Activated CD4-positive, alpha-beta T cell treated with anti-CD3 and anti-CD28 coated beads for 36 hours (primary cell): Measurements from ENCODE around the gene RNPEPL1. TPM values are rescaled to one million over a fixed set of nuclear protein-coding genes. Genes with fewer than 3 reads are reported as not detected.

Experiments
- ATAC-seq: fragments of 200-7000 bp; cut with Tn5 transposase; one replicate; pipeline ENCODE4 v1.10.0; 2021; ENCODE audit warnings: mild to moderate bottlenecking, moderate library complexity
- CTCF ChIA-PET: fragments of 350-600 bp; sonication (Branson Sonifier 250); formaldehyde crosslinking; loops from one replicate; lab custom pipeline; 2021; ENCODE audit warnings: antibody characterized with exemption; lab: Charles Lee
- POLR2A ChIA-PET: fragments of 350-600 bp; sonication (Branson Sonifier 250); formaldehyde crosslinking; loops from one replicate; lab custom pipeline; 2021; ENCODE audit warnings: antibody characterized with exemption, inconsistent platforms; lab: Charles Lee
- DNase-seq: peaks from one replicate; pipeline ENCODE4 v3.0.0-alpha.2; 2020
- H3K27ac Mint-ChIP-seq: one replicate; pipeline ENCODE4 v1.8.0; 2021; ENCODE audit warnings: mixed read lengths
- H3K27me3 Mint-ChIP-seq: one replicate; pipeline ENCODE4 v1.8.0; 2021; ENCODE audit warnings: mixed read lengths
- H3K36me3 Mint-ChIP-seq: one replicate; pipeline ENCODE4 v1.8.0; 2021; ENCODE audit warnings: low read depth, mixed read lengths
- H3K4me1 Mint-ChIP-seq: one replicate; pipeline ENCODE4 v1.8.0; 2021; ENCODE audit warnings: mixed read lengths
- H3K4me3 Mint-ChIP-seq: one replicate; pipeline ENCODE4 v1.8.0; 2021; ENCODE audit warnings: mild to moderate bottlenecking, moderate library complexity, mixed read lengths
- H3K9me3 Mint-ChIP-seq: one replicate; pipeline ENCODE4 v1.8.0; 2021; ENCODE audit warnings: low read depth, mixed read lengths
- intact Hi-C, 2 experiments: fragments of 100-400 bp; cut with DNase I in 1 of 2; cut with micrococcal nuclease in 1 of 2; formaldehyde crosslinking; loops; one replicate each; pipeline versions ENCODE4 v1.14.2 to v1.15.1; 2022 to 2024; cut with DNase I, micrococcal nuclease
- total RNA-seq, 2 experiments: library from RNA; stranded (reverse); gene quantifications; one replicate each; pipeline ENCODE4 v1.2.3, GENCODE V29; 2021

Gene RNPEPL1
- total RNA-seq, 2 experiments from 2014 or later = 35.7 to 43.8 TPM

DNA sequence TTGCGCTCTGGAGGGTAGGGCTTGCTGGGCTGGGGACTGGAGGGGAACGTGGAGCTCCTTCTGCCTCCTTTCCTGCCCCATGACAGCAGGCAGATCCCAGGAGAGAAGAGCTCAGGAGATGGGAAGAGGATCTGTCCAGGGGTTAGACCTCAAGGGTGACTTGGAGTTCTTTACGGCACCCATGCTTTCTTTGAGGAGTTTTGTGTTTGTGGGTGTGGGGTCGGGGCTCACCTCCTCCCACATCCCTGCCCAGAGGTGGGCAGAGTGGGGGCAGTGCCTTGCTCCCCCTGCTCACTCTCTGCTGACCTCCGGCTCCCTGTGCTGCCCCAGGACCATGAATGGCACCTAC is 61.3 kb downstream of the RNPEPL1 start:
- DNase-seq (no peak), ATAC-seq (no peak)
- H3K4me1 Mint-ChIP-seq = peaks cover 22% of the 10 kb centered on the region
- POLR2A ChIA-PET = no interaction called here
- no peaks in the 10 kb centered on the region for H3K27me3 Mint-ChIP-seq
- H3K36me3 Mint-ChIP-seq = peaks cover 2% of the 10 kb centered on the region
- intact Hi-C loops = no loop called here
- peaks cover 12% of the 10 kb centered on the region for H3K9me3 Mint-ChIP-seq
- CTCF ChIA-PET = no interaction called here
- H3K27ac Mint-ChIP-seq = no peak overlapping the region
- H3K4me3 Mint-ChIP-seq = no peak overlapping the region

DNA sequence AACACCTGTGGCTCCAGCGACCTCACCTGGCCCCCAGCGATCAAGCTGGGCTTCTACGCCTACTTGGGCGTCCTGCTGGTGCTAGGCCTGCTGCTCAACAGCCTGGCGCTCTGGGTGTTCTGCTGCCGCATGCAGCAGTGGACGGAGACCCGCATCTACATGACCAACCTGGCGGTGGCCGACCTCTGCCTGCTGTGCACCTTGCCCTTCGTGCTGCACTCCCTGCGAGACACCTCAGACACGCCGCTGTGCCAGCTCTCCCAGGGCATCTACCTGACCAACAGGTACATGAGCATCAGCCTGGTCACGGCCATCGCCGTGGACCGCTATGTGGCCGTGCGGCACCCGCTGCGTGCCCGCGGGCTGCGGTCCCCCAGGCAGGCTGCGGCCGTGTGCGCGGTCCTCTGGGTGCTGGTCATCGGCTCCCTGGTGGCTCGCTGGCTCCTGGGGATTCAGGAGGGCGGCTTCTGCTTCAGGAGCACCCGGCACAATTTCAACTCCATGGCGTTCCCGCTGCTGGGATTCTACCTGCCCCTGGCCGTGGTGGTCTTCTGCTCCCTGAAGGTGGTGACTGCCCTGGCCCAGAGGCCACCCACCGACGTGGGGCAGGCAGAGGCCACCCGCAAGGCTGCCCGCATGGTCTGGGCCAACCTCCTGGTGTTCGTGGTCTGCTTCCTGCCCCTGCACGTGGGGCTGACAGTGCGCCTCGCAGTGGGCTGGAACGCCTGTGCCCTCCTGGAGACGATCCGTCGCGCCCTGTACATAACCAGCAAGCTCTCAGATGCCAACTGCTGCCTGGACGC is 61.9 kb downstream of the RNPEPL1 start:
- H3K27me3 Mint-ChIP-seq = no peaks in the 10 kb centered on the region
- no peak for ATAC-seq
- peaks cover 14% of the 10 kb centered on the region for H3K9me3 Mint-ChIP-seq
- H3K4me3 Mint-ChIP-seq = no peak overlapping the region
- DNase-seq = no peak
- H3K27ac Mint-ChIP-seq = no peak overlapping the region
- peaks cover 17% of the 10 kb centered on the region for H3K4me1 Mint-ChIP-seq
- intact Hi-C loops = no loop called here
- H3K36me3 Mint-ChIP-seq = peaks cover 2% of the 10 kb centered on the region
- ChIA-PET POLR2A (no interaction called here), CTCF (no interaction called here)

Other genes starting within 250 kb of the RNPEPL1 start
- 1 to 10 TPM; 1.7 to 2.0 TPM for gene GPC1, start 132.8 kb upstream of the RNPEPL1 start, total RNA-seq
- 10 to 100 TPM; 20.7 to 24.0 TPM for gene ANKMY1, start 10.5 kb upstream of the RNPEPL1 start, total RNA-seq
- 1 to 10 TPM; 3.3 to 5.0 TPM for gene DUSP28, start 8.1 kb upstream of the RNPEPL1 start, total RNA-seq
- 10 to 100 TPM; 22.1 to 30.2 TPM for gene CAPN10, start 18.2 kb downstream of the RNPEPL1 start, total RNA-seq
- 1 to 10 TPM; 3.6 to 4.1 TPM for gene GPR35, start 57.0 kb downstream of the RNPEPL1 start, total RNA-seq
- gene AQP12B, start 114.4 kb downstream of the RNPEPL1 start, total RNA-seq = not detected
- gene AQP12A, start 123.4 kb downstream of the RNPEPL1 start, total RNA-seq = not detected